HUES6 (cell line): ENCODE measurements around the gene OSBPL6.

Experiments
- H3K27ac ChIP-seq: 2 replicates; pipeline ENCODE4 v1.7.0; 2013; ENCODE audit warnings: low read depth, mild to moderate bottlenecking, low read length, inconsistent platforms
- H3K27me3 ChIP-seq: 2 replicates; pipeline ENCODE4 v1.6.1; 2013; ENCODE audit warnings: low read length; ENCODE audit not compliant: control insufficient read depth, insufficient read depth
- H3K36me3 ChIP-seq: 2 replicates; pipeline ENCODE4 v1.6.1; 2013; ENCODE audit warnings: low read length; ENCODE audit not compliant: control insufficient read depth, insufficient read depth
- H3K4me1 ChIP-seq: 2 replicates; pipeline ENCODE4 v1.6.1; 2013; ENCODE audit warnings: low read length; ENCODE audit not compliant: control insufficient read depth, insufficient read depth
- H3K4me3 ChIP-seq: 2 replicates; pipeline ENCODE4 v1.5.1; 2013; ENCODE audit warnings: low read depth, low read length
- H3K9ac ChIP-seq: one replicate; pipeline ENCODE4 v1.6.1; 2013; ENCODE audit warnings: mild to moderate bottlenecking, low read length
- H3K9me3 ChIP-seq: 2 replicates; pipeline ENCODE4 v1.6.1; 2013; ENCODE audit warnings: low read depth, low read length; ENCODE audit not compliant: control insufficient read depth, insufficient read depth

OSBPL6 gene

GRCh38 chr2:178285287-178285615 lies 90.9 kb downstream of the OSBPL6 start:
- H3K9ac ChIP-seq = no peak overlapping the region
- no peaks in the 10 kb centered on the region for H3K9me3 ChIP-seq
- H3K27me3 ChIP-seq = no peaks in the 10 kb centered on the region
- no peak overlapping the region for H3K27ac ChIP-seq
- H3K4me1 ChIP-seq = peaks cover 8% of the 10 kb centered on the region
- no peaks in the 10 kb centered on the region for H3K36me3 ChIP-seq
- no peak overlapping the region for H3K4me3 ChIP-seq

GRCh38 chr2:178286636-178287035 lies 92.3 kb downstream of the OSBPL6 start:
- Histone ChIP-seq H3K4me3 (no peak overlapping the region), H3K27me3 (no peaks in the 10 kb centered on the region), H3K36me3 (no peaks in the 10 kb centered on the region), H3K9me3 (no peaks in the 10 kb centered on the region), H3K4me1 (peaks cover 8% of the 10 kb centered on the region), H3K9ac (no peak overlapping the region), H3K27ac (no peak overlapping the region)

GRCh38 chr2:178287652-178288344 lies 93.5 kb downstream of the OSBPL6 start:
- no peak overlapping the region for H3K9ac ChIP-seq
- H3K27me3 ChIP-seq = no peaks in the 10 kb centered on the region
- H3K36me3 ChIP-seq = no peaks in the 10 kb centered on the region
- no peaks in the 10 kb centered on the region for H3K4me1 ChIP-seq
- no peak overlapping the region for H3K4me3 ChIP-seq
- no peak overlapping the region for H3K27ac ChIP-seq
- no peaks in the 10 kb centered on the region for H3K9me3 ChIP-seq

- no peak overlapping the region for H3K9ac ChIP-seq
- no peak overlapping the region for H3K27ac ChIP-seq
- no peaks in the 10 kb centered on the region for H3K36me3 ChIP-seq
- H3K27me3 ChIP-seq = no peaks in the 10 kb centered on the region
- H3K4me1 ChIP-seq = no peaks in the 10 kb centered on the region
- H3K4me3 ChIP-seq = no peak overlapping the region
- no peaks in the 10 kb centered on the region for H3K9me3 ChIP-seq
These were observed 97.4 kb downstream of the OSBPL6 start for GRCh38 chr2:178291703-178292102.

- H3K36me3 ChIP-seq = no peaks in the 10 kb centered on the region
- no peak overlapping the region for H3K4me3 ChIP-seq
- H3K27ac ChIP-seq = no peak overlapping the region
- H3K9me3 ChIP-seq = no peaks in the 10 kb centered on the region
- H3K27me3 ChIP-seq = no peaks in the 10 kb centered on the region
- no peaks in the 10 kb centered on the region for H3K4me1 ChIP-seq
- H3K9ac ChIP-seq = no peak overlapping the region
These were observed 98.3 kb downstream of the OSBPL6 start for GRCh38 chr2:178292586-178292985.

- no peaks in the 10 kb centered on the region for H3K9me3 ChIP-seq
These were observed 100.8 kb downstream of the OSBPL6 start for GRCh38 chr2:178295115-178295514.

GRCh38 chr2:178295906-178296305 lies 101.6 kb downstream of the OSBPL6 start:
- H3K9ac ChIP-seq = no peak overlapping the region
- H3K36me3 ChIP-seq = no peaks in the 10 kb centered on the region
- no peak overlapping the region for H3K27ac ChIP-seq
- H3K4me3 ChIP-seq = no peak overlapping the region
- no peaks in the 10 kb centered on the region for H3K9me3 ChIP-seq
- no peaks in the 10 kb centered on the region for H3K27me3 ChIP-seq
- no peaks in the 10 kb centered on the region for H3K4me1 ChIP-seq

More at GRCh38 chr2:178295115-178295514, 100.8 kb downstream of the OSBPL6 start:
- Histone ChIP-seq H3K9ac (no peak overlapping the region), H3K4me3 (no peak overlapping the region), H3K27ac (no peak overlapping the region), H3K4me1 (no peaks in the 10 kb centered on the region), H3K27me3 (no peaks in the 10 kb centered on the region), H3K36me3 (no peaks in the 10 kb centered on the region)

GRCh38 chr2:178296394-178297090 lies 102.2 kb downstream of the OSBPL6 start:
- no peaks in the 10 kb centered on the region for H3K9me3 ChIP-seq
- H3K9ac ChIP-seq = no peak overlapping the region

GRCh38 chr2:178297091-178297411 lies 102.7 kb downstream of the OSBPL6 start:
- Histone ChIP-seq H3K9me3 (no peaks in the 10 kb centered on the region), H3K4me1 (no peaks in the 10 kb centered on the region), H3K4me3 (no peak overlapping the region), H3K36me3 (no peaks in the 10 kb centered on the region), H3K27me3 (no peaks in the 10 kb centered on the region), H3K9ac (no peak overlapping the region), H3K27ac (no peak overlapping the region)

More at GRCh38 chr2:178296394-178297090, 102.2 kb downstream of the OSBPL6 start:
- H3K4me3 ChIP-seq = no peak overlapping the region
- no peaks in the 10 kb centered on the region for H3K27me3 ChIP-seq
- no peaks in the 10 kb centered on the region for H3K4me1 ChIP-seq
- H3K27ac ChIP-seq = no peak overlapping the region
- no peaks in the 10 kb centered on the region for H3K36me3 ChIP-seq

- H3K27ac ChIP-seq = no peak overlapping the region
- no peak overlapping the region for H3K9ac ChIP-seq
- H3K27me3 ChIP-seq = no peaks in the 10 kb centered on the region
- H3K9me3 ChIP-seq = no peaks in the 10 kb centered on the region
- H3K36me3 ChIP-seq = no peaks in the 10 kb centered on the region
- no peak overlapping the region for H3K4me3 ChIP-seq
- H3K4me1 ChIP-seq = no peaks in the 10 kb centered on the region
These were observed 104.5 kb downstream of the OSBPL6 start for GRCh38 chr2:178298785-178299212.

- no peaks in the 10 kb centered on the region for H3K36me3 ChIP-seq
- no peaks in the 10 kb centered on the region for H3K4me1 ChIP-seq
- no peaks in the 10 kb centered on the region for H3K9me3 ChIP-seq
- no peak overlapping the region for H3K4me3 ChIP-seq
- H3K27ac ChIP-seq = no peak overlapping the region
- H3K27me3 ChIP-seq = no peaks in the 10 kb centered on the region
- H3K9ac ChIP-seq = no peak overlapping the region
These were observed 107.4 kb downstream of the OSBPL6 start for GRCh38 chr2:178301649-178302238.
